ENCODE data around the gene PIKFYVE. TPM values are rescaled to one million over a fixed set of nuclear protein-coding genes. Genes with fewer than 3 reads are reported as not detected.
"Not testable (repeated sequence)": the region's sequence is repeated elsewhere in the genome, so short reads cannot be mapped to it uniquely, and the experiment has no call there.

PIKFYVE gene
- total RNA-seq, 1 donor from 2014 or later, result 29.8 TPM

GRCh38 chr2:208352644-208353567 lies 86.9 kb downstream of the PIKFYVE start:
- no peaks in the 10 kb centered on the region for H3K27me3 ChIP-seq (ENCODE audit: insufficient read depth, low read length)
- H3K4me1 Mint-ChIP-seq (ENCODE audit: low read depth, unreplicated experiment), result peaks cover 9% of the 10 kb centered on the region
- no peak overlapping the region for H3K9ac ChIP-seq (ENCODE audit: low read length)
- peaks cover 45% of the 10 kb centered on the region for H3K36me3 ChIP-seq (ENCODE audit: insufficient read depth, low read length)
- no peak overlapping the region for H2AFZ ChIP-seq (ENCODE audit: low read depth, low read length)
- no peak overlapping the region for H3K4me2 ChIP-seq (ENCODE audit: low read length)
- no peak overlapping the region for H3K4me3 Mint-ChIP-seq (ENCODE audit: unreplicated experiment)
- H3K27me3 Mint-ChIP-seq (ENCODE audit: low read depth, unreplicated experiment), result no peaks in the 10 kb centered on the region
- H3K9me3 Mint-ChIP-seq (ENCODE audit: unreplicated experiment), result no peaks in the 10 kb centered on the region
- H3K27ac ChIP-seq (ENCODE audit: low read depth, low read length), result no peak overlapping the region
- no peak for FAIRE-seq
- no peaks in the 10 kb centered on the region for H3K79me2 ChIP-seq (ENCODE audit: insufficient read depth, low read length)
- no peak overlapping the region for H3K4me3 ChIP-seq (ENCODE audit: insufficient read depth, low read depth, low read length)
- peaks cover 10% of the 10 kb centered on the region for H3K36me3 Mint-ChIP-seq (ENCODE audit: low read depth, unreplicated experiment)
- H3K9me3 ChIP-seq (ENCODE audit: insufficient read depth, low read depth, low read length), result no peaks in the 10 kb centered on the region
- no peak for TF ChIP-seq EZH2 (IDR thresholded peaks at IDR 0.05; ENCODE audit: insufficient read depth, low read length)
- no peak for TF ChIP-seq CTCF (IDR thresholded peaks at IDR 0.05; ENCODE audit: insufficient read depth, low read depth, low read length)
- H3K4me1 ChIP-seq (ENCODE audit: insufficient read depth, low read length), result no peaks in the 10 kb centered on the region
- H3K27ac Mint-ChIP-seq (ENCODE audit: unreplicated experiment), result no peak overlapping the region
- no peak for DNase-seq (ENCODE audit: low read depth)
- no peaks in the 10 kb centered on the region for H4K20me1 ChIP-seq (ENCODE audit: insufficient read depth, low read length)

GRCh38 chr2:208354964-208355381 lies 88.9 kb downstream of the PIKFYVE start:
- H3K27ac Mint-ChIP-seq (ENCODE audit: unreplicated experiment), result no peak overlapping the region

GRCh38 chr2:208356420-208356819 lies 90.4 kb downstream of the PIKFYVE start:
- H3K4me1 ChIP-seq (ENCODE audit: insufficient read depth, low read length); H3K9me3 ChIP-seq (ENCODE audit: insufficient read depth, low read depth, low read length); H3K4me3 ChIP-seq (ENCODE audit: insufficient read depth, low read depth, low read length); H3K36me3 Mint-ChIP-seq (ENCODE audit: low read depth, unreplicated experiment); H2AFZ ChIP-seq (ENCODE audit: low read depth, low read length); H3K9ac ChIP-seq (ENCODE audit: low read length); FAIRE-seq; H4K20me1 ChIP-seq (ENCODE audit: insufficient read depth, low read length); H3K4me3 Mint-ChIP-seq (ENCODE audit: unreplicated experiment); H3K79me2 ChIP-seq (ENCODE audit: insufficient read depth, low read length); H3K27ac Mint-ChIP-seq (ENCODE audit: unreplicated experiment); H3K27ac ChIP-seq (ENCODE audit: low read depth, low read length); H3K27me3 Mint-ChIP-seq (ENCODE audit: low read depth, unreplicated experiment); H3K27me3 ChIP-seq (ENCODE audit: insufficient read depth, low read length); DNase-seq (ENCODE audit: low read depth); H3K9me3 Mint-ChIP-seq (ENCODE audit: unreplicated experiment); H3K4me2 ChIP-seq (ENCODE audit: low read length): not testable (repeated sequence)
- H3K36me3 ChIP-seq (ENCODE audit: insufficient read depth, low read length), result peaks cover 36% of the 10 kb centered on the region
- H3K4me1 Mint-ChIP-seq (ENCODE audit: low read depth, unreplicated experiment), result peaks cover 13% of the 10 kb centered on the region

More at GRCh38 chr2:208354964-208355381, 88.9 kb downstream of the PIKFYVE start:
- H3K79me2 ChIP-seq (ENCODE audit: insufficient read depth, low read length), result no peaks in the 10 kb centered on the region
- no peaks in the 10 kb centered on the region for H3K27me3 Mint-ChIP-seq (ENCODE audit: low read depth, unreplicated experiment)
- no peak overlapping the region for H3K4me2 ChIP-seq (ENCODE audit: low read length)
- H2AFZ ChIP-seq (ENCODE audit: low read depth, low read length), result no peak overlapping the region
- peaks cover 10% of the 10 kb centered on the region for H3K36me3 Mint-ChIP-seq (ENCODE audit: low read depth, unreplicated experiment)
- H3K4me1 Mint-ChIP-seq (ENCODE audit: low read depth, unreplicated experiment), result peaks cover 13% of the 10 kb centered on the region
- H3K36me3 ChIP-seq (ENCODE audit: insufficient read depth, low read length), result peaks cover 43% of the 10 kb centered on the region
- no peak overlapping the region for H3K4me3 Mint-ChIP-seq (ENCODE audit: unreplicated experiment)
- no peaks in the 10 kb centered on the region for H4K20me1 ChIP-seq (ENCODE audit: insufficient read depth, low read length)
- peaks cover 3% of the 10 kb centered on the region for H3K9me3 Mint-ChIP-seq (ENCODE audit: unreplicated experiment)
- DNase-seq (ENCODE audit: low read depth) (no peak), FAIRE-seq (no peak)
- no peaks in the 10 kb centered on the region for H3K27me3 ChIP-seq (ENCODE audit: insufficient read depth, low read length)
- no peaks in the 10 kb centered on the region for H3K9me3 ChIP-seq (ENCODE audit: insufficient read depth, low read depth, low read length)
- no peak overlapping the region for H3K9ac ChIP-seq (ENCODE audit: low read length)
- no peaks in the 10 kb centered on the region for H3K4me1 ChIP-seq (ENCODE audit: insufficient read depth, low read length)
- TF ChIP-seq EZH2 (IDR thresholded peaks at IDR 0.05; ENCODE audit: insufficient read depth, low read length), result no peak
- no peak for TF ChIP-seq CTCF (IDR thresholded peaks at IDR 0.05; ENCODE audit: insufficient read depth, low read depth, low read length)
- no peak overlapping the region for H3K27ac ChIP-seq (ENCODE audit: low read depth, low read length)
- no peak overlapping the region for H3K4me3 ChIP-seq (ENCODE audit: insufficient read depth, low read depth, low read length)

Data from astrocyte (in vitro differentiated cells and primary cell).